ENCODE data around the gene NFIA.

The NFIA gene

GRCh38 chr1:61487801-61488200 is 405.4 kb downstream of the NFIA start:
- no peaks in the 10 kb centered on the region for H3K9me3 ChIP-seq (replicated peaks; ENCODE audit: insufficient read depth, low read length)
- no peaks in the 10 kb centered on the region for H4K20me1 ChIP-seq (ENCODE audit: insufficient read depth, low read length)
- H2AFZ ChIP-seq (ENCODE audit: low read length), result no peak overlapping the region
- no peaks in the 10 kb centered on the region for H3K79me2 ChIP-seq (ENCODE audit: low read length)
- H3F3A ChIP-seq (ENCODE audit: insufficient read depth, low read length), result no peaks in the 10 kb centered on the region
- no peaks in the 10 kb centered on the region for H3K27me3 ChIP-seq (replicated peaks; ENCODE audit: insufficient read depth, low read length)
- H3K9me2 ChIP-seq (replicated peaks; ENCODE audit: insufficient read depth, low read length), result no peaks in the 10 kb centered on the region
- no peak overlapping the region for H3K27ac ChIP-seq (ENCODE audit: low read length)
- no peak for DNase-seq
- no peak overlapping the region for H3K4me2 ChIP-seq (ENCODE audit: low read depth, low read length)
- TF ChIP-seq EZH2phosphoT487 (IDR thresholded peaks at IDR 0.05; ENCODE audit: low read length) (no peak), EZH2 (optimal IDR thresholded peaks at IDR 0.05; ENCODE audit: low read depth, low read length) (no peak), CTCF (IDR thresholded peaks at IDR 0.05; ENCODE audit: low read length) (no peak)
- H3K4me1 ChIP-seq (ENCODE audit: low read length), result no peaks in the 10 kb centered on the region
- no peak overlapping the region for H3K9ac ChIP-seq (ENCODE audit: low read length)
- H3K36me3 ChIP-seq (replicated peaks; ENCODE audit: insufficient read depth, low read length), result no peaks in the 10 kb centered on the region
- no peak overlapping the region for H3K4me3 ChIP-seq (ENCODE audit: low read length)

DNA sequence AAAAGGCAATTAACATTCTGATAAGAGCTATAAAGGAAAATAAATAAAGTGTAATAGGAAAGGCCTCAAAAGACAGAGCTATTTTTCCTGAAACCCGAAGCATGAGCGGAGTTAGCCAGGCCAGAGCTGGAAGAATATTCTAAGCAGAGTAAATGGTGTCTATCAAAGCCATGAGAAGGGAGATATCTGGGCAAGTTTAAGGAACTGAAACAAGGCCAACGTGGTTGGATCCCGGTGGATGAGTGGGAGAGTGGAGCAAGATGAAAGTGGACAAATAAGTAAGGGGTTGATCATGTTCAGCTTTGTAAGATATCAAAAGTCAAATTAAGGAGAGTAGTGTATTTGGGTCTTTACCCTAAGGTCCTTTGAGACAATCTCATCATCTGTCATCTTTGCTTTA is 408.6 kb downstream of the NFIA start:
- no peak for TF ChIP-seq EZH2 (optimal IDR thresholded peaks at IDR 0.05; ENCODE audit: low read depth, low read length)
- TF ChIP-seq CTCF (IDR thresholded peaks at IDR 0.05; ENCODE audit: low read length), result no peak
- no peak for TF ChIP-seq EZH2phosphoT487 (IDR thresholded peaks at IDR 0.05; ENCODE audit: low read length)
- no peaks in the 10 kb centered on the region for H3F3A ChIP-seq (ENCODE audit: insufficient read depth, low read length)
- no peaks in the 10 kb centered on the region for H3K79me2 ChIP-seq (ENCODE audit: low read length)
- no peak overlapping the region for H3K27ac ChIP-seq (ENCODE audit: low read length)
- DNase-seq, result no peak
- no peak overlapping the region for H3K9ac ChIP-seq (ENCODE audit: low read length)
- no peaks in the 10 kb centered on the region for H3K27me3 ChIP-seq (replicated peaks; ENCODE audit: insufficient read depth, low read length)
- no peak overlapping the region for H3K4me2 ChIP-seq (ENCODE audit: low read depth, low read length)
- H4K20me1 ChIP-seq (ENCODE audit: insufficient read depth, low read length), result no peaks in the 10 kb centered on the region
- H3K9me2 ChIP-seq (replicated peaks; ENCODE audit: insufficient read depth, low read length), result no peaks in the 10 kb centered on the region
- no peak overlapping the region for H3K4me3 ChIP-seq (ENCODE audit: low read length)
- H3K4me1 ChIP-seq (ENCODE audit: low read length), result no peaks in the 10 kb centered on the region
- H3K9me3 ChIP-seq (replicated peaks; ENCODE audit: insufficient read depth, low read length), result no peaks in the 10 kb centered on the region
- no peaks in the 10 kb centered on the region for H3K36me3 ChIP-seq (replicated peaks; ENCODE audit: insufficient read depth, low read length)
- H2AFZ ChIP-seq (ENCODE audit: low read length), result no peak overlapping the region

GRCh38 chr1:61491497-61491896 is 409.1 kb downstream of the NFIA start:
- H3K9me2 ChIP-seq (replicated peaks; ENCODE audit: insufficient read depth, low read length), result no peaks in the 10 kb centered on the region
- TF ChIP-seq EZH2phosphoT487 (IDR thresholded peaks at IDR 0.05; ENCODE audit: low read length) (no peak), EZH2 (optimal IDR thresholded peaks at IDR 0.05; ENCODE audit: low read depth, low read length) (no peak), CTCF (IDR thresholded peaks at IDR 0.05; ENCODE audit: low read length) (no peak)
- no peaks in the 10 kb centered on the region for H3K79me2 ChIP-seq (ENCODE audit: low read length)
- H3K27me3 ChIP-seq (replicated peaks; ENCODE audit: insufficient read depth, low read length), result no peaks in the 10 kb centered on the region
- H3K27ac ChIP-seq (ENCODE audit: low read length), result no peak overlapping the region
- H2AFZ ChIP-seq (ENCODE audit: low read length), result no peak overlapping the region
- H3K4me2 ChIP-seq (ENCODE audit: low read depth, low read length), result no peak overlapping the region
- no peaks in the 10 kb centered on the region for H3K4me1 ChIP-seq (ENCODE audit: low read length)
- no peaks in the 10 kb centered on the region for H3K9me3 ChIP-seq (replicated peaks; ENCODE audit: insufficient read depth, low read length)
- H3K9ac ChIP-seq (ENCODE audit: low read length), result no peak overlapping the region
- no peak overlapping the region for H3K4me3 ChIP-seq (ENCODE audit: low read length)
- H3F3A ChIP-seq (ENCODE audit: insufficient read depth, low read length), result no peaks in the 10 kb centered on the region
- DNase-seq, result no peak
- no peaks in the 10 kb centered on the region for H3K36me3 ChIP-seq (replicated peaks; ENCODE audit: insufficient read depth, low read length)
- no peaks in the 10 kb centered on the region for H4K20me1 ChIP-seq (ENCODE audit: insufficient read depth, low read length)
